GM12878 (cell line): ENCODE measurements around the gene CCDC117. TPM values are rescaled to one million over a fixed set of nuclear protein-coding genes. Genes with fewer than 3 reads are reported as not detected.

Experiments
- ATAC-seq: fragments of 200-7000 bp; cut with Tn5 transposase; 3 replicates; pipeline ENCODE4 v1.9.1; 2020; ENCODE audit warnings: mild to moderate bottlenecking, moderate library complexity
- BruUV-seq: library from RNA; stranded (reverse); fragments of 400-500 nt; replicated peaks from 2 replicates; lab custom pipeline; 2021; lab: Mats Ljungman, UMichigan
- CTCF ChIA-PET: fragments of 300-600 bp; sonication (Branson Sonifier 250); formaldehyde crosslinking; extraction: SDS; loops from one replicate; lab custom pipeline; 2021; ENCODE audit warnings: inconsistent platforms; lab: Yijun Ruan, JAX
- POLR2A ChIA-PET: fragments of 350-600 bp; formaldehyde crosslinking; extraction: SDS; loops from one replicate; lab custom pipeline; 2021; ENCODE audit warnings: inconsistent platforms; lab: Charles Lee
- RAD21 ChIA-PET: fragments of 300-600 bp; sonication (Branson Sonifier 250); formaldehyde crosslinking; loops from one replicate; lab custom pipeline; 2023; ENCODE audit warnings: antibody characterized with exemption; ENCODE audit not compliant: unreplicated experiment; lab: Charles Lee
- SMC1A ChIA-PET: fragments of 300-600 bp; sonication (Branson Sonifier 250); formaldehyde crosslinking; loops from one replicate; lab custom pipeline; 2023; ENCODE audit not compliant: unreplicated experiment, uncharacterized antibody; lab: Charles Lee
- DNase-seq: peaks from one replicate; pipeline ENCODE4 v3.0.0-alpha.2; 2011; ENCODE audit warnings: low read depth, low spot score
- FAIRE-seq: peaks from 3 replicates; lab custom pipeline; 2011; peaks lifted over from hg19 to GRCh38; lab: Jason Lieb, UNC
- H2AFZ ChIP-seq: 2 replicates; pipeline ENCODE4 v1.6.0; 2011; ENCODE audit warnings: low read depth, low read length, control low read depth; ENCODE audit not compliant: control insufficient read depth
- H3K27ac ChIP-seq: 2 replicates; pipeline ENCODE4 v1.5.1; 2011; ENCODE audit warnings: control low read depth; ENCODE audit not compliant: control insufficient read depth, insufficient read depth
- H3K27me3 ChIP-seq, 2 experiments: replicated peaks in 1 of 2; 2 replicates each; pipeline versions ENCODE4 v1.6.0 to v1.6.1; 2011; ENCODE audit warnings: low read length in 1 of 2; ENCODE audit not compliant: control insufficient read depth in 2 of 2, insufficient read depth in 2 of 2
- H3K36me3 ChIP-seq, 2 experiments: 2 replicates each; pipeline ENCODE4 v1.5.1; 2011; ENCODE audit warnings: low read length in 1 of 2; ENCODE audit not compliant: control insufficient read depth in 2 of 2, insufficient read depth in 2 of 2
- H3K4me1 ChIP-seq: 2 replicates; pipeline ENCODE4 v1.6.1; 2011; ENCODE audit warnings: mild to moderate bottlenecking, low read length, moderate library complexity, mixed read lengths; ENCODE audit not compliant: control insufficient read depth, insufficient read depth
- H3K4me2 ChIP-seq: 2 replicates; pipeline ENCODE4 v1.6.0; 2011; ENCODE audit warnings: control low read depth; ENCODE audit not compliant: control insufficient read depth, insufficient read depth
- H3K4me3 ChIP-seq: fragments of 200-600 bp; sonication (generic); 2 replicates; pipeline ENCODE4 v1.5.1; 2016
- H3K79me2 ChIP-seq: 2 replicates; pipeline ENCODE4 v1.6.0; 2011; ENCODE audit warnings: low read length; ENCODE audit not compliant: control insufficient read depth, insufficient read depth
- H3K9ac ChIP-seq: 2 replicates; pipeline ENCODE4 v1.8.0; 2011; ENCODE audit warnings: low read length, control low read depth, mixed read lengths; ENCODE audit not compliant: control insufficient read depth, insufficient read depth
- H3K9me3 ChIP-seq: replicated peaks from 3 replicates; pipeline ENCODE4 v1.5.1; 2011; ENCODE audit warnings: mild to moderate bottlenecking, low read length; ENCODE audit not compliant: control insufficient read depth, insufficient read depth
- H4K20me1 ChIP-seq: 2 replicates; pipeline ENCODE4 v1.6.0; 2011; ENCODE audit not compliant: control insufficient read depth, insufficient read depth
- CBFB ChIP-seq: IDR thresholded peaks from 2 replicates; pipeline ENCODE4 v1.6.1; 2016; ENCODE audit warnings: antibody characterized with exemption, low read depth
- CHD1 ChIP-seq: IDR thresholded peaks from 2 replicates; pipeline ENCODE4 v1.6.1; 2012; ENCODE audit warnings: low read depth, low read length, improper control_type of control experiment
- CTCF ChIP-seq, 3 experiments: IDR thresholded peaks in 2 of 3; conservative IDR thresholded peaks in 1 of 3; 2 replicates each; pipeline ENCODE4 v1.5.1; 2011; ENCODE audit warnings: low read depth in 3 of 3, low read length in 3 of 3, mild to moderate bottlenecking in 3 of 3, control low read depth in 2 of 3, moderate library complexity in 2 of 3, inconsistent platforms in 1 of 3, mixed read lengths in 1 of 3; ENCODE audit not compliant: control insufficient read depth in 2 of 3, insufficient read depth in 1 of 3; ENCODE audit errors: extremely low read depth in 1 of 3
- HDAC6 ChIP-seq: fragments of 200-600 bp; sonication (generic); IDR thresholded peaks from one replicate; pipeline ENCODE4 v1.8.0; 2017; ENCODE audit warnings: antibody characterized with exemption; ENCODE audit not compliant: unreplicated experiment
- IKZF2 ChIP-seq, 2 experiments: fragments of 450-650 bp; IDR thresholded peaks; 2 replicates each; pipeline ENCODE4 v1.6.1; 2017; ENCODE audit warnings: mild to moderate bottlenecking in 2 of 2, moderate library complexity in 2 of 2
- IRF3 ChIP-seq: fragments of 450-650 bp; IDR thresholded peaks from 2 replicates; pipeline ENCODE4 v1.6.1; 2014; ENCODE audit warnings: mild to moderate bottlenecking
- NFYB ChIP-seq: IDR thresholded peaks from 2 replicates; pipeline ENCODE4 v1.6.1; 2011; ENCODE audit warnings: low read depth, mild to moderate bottlenecking, low read length, improper control_type of control experiment, moderate library complexity; ENCODE audit not compliant: insufficient read depth
- POLR2AphosphoS2 ChIP-seq: IDR thresholded peaks from 2 replicates; pipeline ENCODE4 v1.6.1; 2011; ENCODE audit warnings: low read depth, mild to moderate bottlenecking, low read length, improper control_type of control experiment, moderate library complexity
- SMC3 ChIP-seq: IDR thresholded peaks from 2 replicates; pipeline ENCODE4 v1.6.1; 2011; ENCODE audit warnings: low read length, improper control_type of control experiment, borderline replicate concordance
- SUZ12 ChIP-seq: fragments of 200-600 bp; sonication (generic); IDR thresholded peaks from one replicate; pipeline ENCODE4 v1.6.1; 2018; ENCODE audit warnings: antibody characterized with exemption, mild to moderate bottlenecking; ENCODE audit not compliant: unreplicated experiment
- YY1 ChIP-seq: IDR thresholded peaks from 2 replicates; pipeline ENCODE4 v1.6.1; 2011; ENCODE audit warnings: low read depth, mild to moderate bottlenecking, low read length
- ZBED1 ChIP-seq: IDR thresholded peaks from 2 replicates; pipeline ENCODE4 v1.6.1; 2016; ENCODE audit warnings: borderline replicate concordance
- ZNF592 ChIP-seq: fragments of 450-650 bp; IDR thresholded peaks from 2 replicates; pipeline ENCODE4 v1.6.1; 2017; ENCODE audit warnings: mild to moderate bottlenecking, moderate library complexity
- ZNF622 ChIP-seq: fragments of 450-650 bp; IDR thresholded peaks from 2 replicates; pipeline ENCODE4 v1.6.1; 2017; ENCODE audit warnings: mild to moderate bottlenecking, inconsistent platforms
- WGBS: methylation state at CpG from one replicate; pipeline ENCODE4 v1.1.6; 2016; ENCODE audit warnings: low lambda C conversion rate; ENCODE audit not compliant: insufficient replicate concordance, insufficient coverage; ENCODE audit errors: missing lambda C conversion rate; 5-methylcytosine and 5-hydroxymethylcytosine counted together
- in situ Hi-C: fragments of 300-500 bp; cut with MboI; formaldehyde crosslinking; loops from 9 replicates; pipeline ENCODE4 v1.14.3; 2018; ENCODE audit warnings: mixed read lengths
- intact Hi-C: fragments of 100-400 bp; cut with micrococcal nuclease; formaldehyde crosslinking; loops from one replicate; pipeline ENCODE4 v1.14.2; 2022; ENCODE audit not compliant: unreplicated experiment
- polyA plus RNA-seq, 11 experiments: library from polyadenylated mRNA; depleted of rRNA in 4 of 11; unstranded in 6 of 11; stranded (reverse) in 5 of 11; fragments of >200 nt; fragmentation: Nextera tagmentation in 4 of 11; fragmentation: Illumina TruSeq in 1 of 11; extraction: Ambion mirVana in 4 of 11; extraction: Trizol in 1 of 11; gene quantifications; 1 replicate in 1 of 11; 2 replicates in 10 of 11; pipeline versions ENCODE4 v1.2.1 to v1.2.3, GENCODE V29; 2011 to 2016; ENCODE audit warnings: inconsistent platforms in 2 of 11, missing spikeins in 2 of 11, low read depth in 1 of 11
- total RNA-seq, 4 experiments: library from RNA; depleted of rRNA in 3 of 4; stranded (reverse); fragments of >200 nt in 3 of 4; fragmentation: Illumina TruSeq in 1 of 4; extraction: Trizol in 1 of 4; gene quantifications; 2 replicates each; pipeline versions ENCODE4 v1.2.1 to v1.2.3, GENCODE V29; 2013 to 2021
- TF ChIP-seq, protein P1 (sequence below): fragments of 450-650 bp; IDR thresholded peaks from 2 replicates; pipeline ENCODE4 v1.6.1; 2017; ENCODE audit warnings: mild to moderate bottlenecking

CCDC117 gene
- total and polyA plus RNA-seq, 10 of the 15 experiments (the other 5 are each of a cell fraction or from before 2014, with no cell fraction given), result 6.3 to 32.2 (median 20.6) TPM

- TF ChIP-seq ZBED1 (no peak), POLR2AphosphoS2 (no peak), IRF3 (no peak), IKZF2 (IDR thresholded peaks at IDR 0.05) (no peak), ZNF622 (no peak), CTCF (IDR thresholded peaks at IDR 0.05 in 2 of 3, conservative IDR thresholded peaks at IDR 0.05 in 1 of 3; ENCODE audit: control insufficient read depth in 2 of 3, extremely low read depth in 1 of 3, insufficient read depth in 1 of 3, low read depth in 3 of 3, low read length in 3 of 3) (no peak), NFYB (no peak), YY1 (no peak), CHD1 (no peak), SMC3 (no peak), CBFB (no peak), HDAC6 (no peak), ZNF592 (no peak), SUZ12 (no peak)
- TF ChIP-seq, protein P1, sequence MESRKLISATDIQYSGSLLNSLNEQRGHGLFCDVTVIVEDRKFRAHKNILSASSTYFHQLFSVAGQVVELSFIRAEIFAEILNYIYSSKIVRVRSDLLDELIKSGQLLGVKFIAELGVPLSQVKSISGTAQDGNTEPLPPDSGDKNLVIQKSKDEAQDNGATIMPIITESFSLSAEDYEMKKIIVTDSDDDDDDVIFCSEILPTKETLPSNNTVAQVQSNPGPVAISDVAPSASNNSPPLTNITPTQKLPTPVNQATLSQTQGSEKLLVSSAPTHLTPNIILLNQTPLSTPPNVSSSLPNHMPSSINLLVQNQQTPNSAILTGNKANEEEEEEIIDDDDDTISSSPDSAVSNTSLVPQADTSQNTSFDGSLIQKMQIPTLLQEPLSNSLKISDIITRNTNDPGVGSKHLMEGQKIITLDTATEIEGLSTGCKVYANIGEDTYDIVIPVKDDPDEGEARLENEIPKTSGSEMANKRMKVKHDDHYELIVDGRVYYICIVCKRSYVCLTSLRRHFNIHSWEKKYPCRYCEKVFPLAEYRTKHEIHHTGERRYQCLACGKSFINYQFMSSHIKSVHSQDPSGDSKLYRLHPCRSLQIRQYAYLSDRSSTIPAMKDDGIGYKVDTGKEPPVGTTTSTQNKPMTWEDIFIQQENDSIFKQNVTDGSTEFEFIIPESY, result no peak
- H3K4me3 ChIP-seq, result no peak overlapping the region
- ChIA-PET RAD21 (interaction anchor here (0.6 to 1.2 kb wide), 3 partner anchors 10 to 290 kb away, joined by 3 to 4 read pairs (median 3); no protein-coding TSS in a partner anchor), CTCF (interaction anchor here (1.0 to 1.4 kb wide), 2 partner anchors 10 to 73 kb away, joined by 3 to 4 read pairs; no protein-coding TSS in a partner anchor), SMC1A (interaction anchor here (2.9 kb wide), 1 partner anchor 11 kb away, joined by 22 read pairs; no protein-coding TSS in a partner anchor), POLR2A (interaction anchor here (2.6 kb wide), 1 partner anchor 10 kb away, joined by 9 read pairs; no protein-coding TSS in a partner anchor)
- no peak for DNase-seq
- no peaks in the 10 kb centered on the region; the same call in 2 of the 3 replicates for H3K9me3 ChIP-seq
- H3K9ac ChIP-seq, result no peak overlapping the region
- WGBS, result 92% methylated on average over 6 of the region's 6 CpGs
- H3K27ac ChIP-seq, result no peak overlapping the region
- no peak overlapping the region for H2AFZ ChIP-seq
- peaks cover 13% of the 10 kb centered on the region; the same call in 1 of the 2 replicates for H3K4me1 ChIP-seq
- intact Hi-C loops, result no loop called here
- H4K20me1 ChIP-seq, result no peaks in the 10 kb centered on the region
- H3K27me3 ChIP-seq, result no peaks in the 10 kb centered on the region
- no peak for ATAC-seq
- FAIRE-seq, result no peak
- H3K4me2 ChIP-seq, result no peak overlapping the region
- BruUV-seq, result no TSS peak
- in situ Hi-C loops, result no loop called here
- H3K79me2 ChIP-seq, result no peaks in the 10 kb centered on the region
- peaks cover 0 to 21% of the 10 kb centered on the region in 2 experiments; a peak in 2 of 4 replicates for H3K36me3 ChIP-seq
These were observed 22.0 kb upstream of the CCDC117 start for GRCh38 chr22:28750471-28750881.
